Naive thymus-derived CD8-positive, alpha-beta T cell (primary cell): ENCODE measurements around the gene ARHGEF18. TPM values are rescaled to one million over a fixed set of nuclear protein-coding genes. Genes with fewer than 3 reads are reported as not detected.

Source experiments
- ATAC-seq, 2 donors: fragments of 150-1000 bp; cut with Tn5 transposase in 1 of 2; sonication (Bioruptor Pico), chemical (Tn5 transposase) in 1 of 2; 1 replicate in 1 of 2; 2 replicates in 1 of 2; pipeline ENCODE4 v1.10.0; 2021; ENCODE audit warnings: mild to moderate bottlenecking in 2 of 2, moderate library complexity in 2 of 2
- POLR2A ChIA-PET: fragments of 350-600 bp; sonication (Branson Sonifier 250); formaldehyde crosslinking; loops from one replicate; lab custom pipeline; 2021; ENCODE audit warnings: antibody characterized with exemption; lab: Charles Lee
- DNase-seq, 10 donors: peaks; one replicate each; pipeline versions ENCODE4 v3.0.0 to v3.0.0-alpha.2; 2020 to 2022
- H3K27ac Mint-ChIP-seq, 10 donors: one replicate each; pipeline ENCODE4 v1.8.0; 2020 to 2022; ENCODE audit warnings: mild to moderate bottlenecking in 10 of 10, mixed read lengths in 10 of 10, moderate library complexity in 4 of 10, inconsistent platforms in 1 of 10
- H3K27me3 Mint-ChIP-seq, 5 donors: one replicate each; pipeline ENCODE4 v1.8.0; 2021 to 2022; ENCODE audit warnings: mixed read lengths in 5 of 5
- H3K36me3 Mint-ChIP-seq, 3 donors: one replicate each; pipeline ENCODE4 v1.8.0; 2020 to 2022; ENCODE audit warnings: mixed read lengths in 3 of 3, mild to moderate bottlenecking in 2 of 3, inconsistent platforms in 1 of 3
- H3K4me1 Mint-ChIP-seq, 4 donors: one replicate each; pipeline ENCODE4 v1.8.0; 2021 to 2022; ENCODE audit warnings: mixed read lengths in 4 of 4
- H3K4me3 Mint-ChIP-seq, 10 donors: one replicate each; pipeline ENCODE4 v1.8.0; 2020 to 2022; ENCODE audit warnings: mild to moderate bottlenecking in 10 of 10, mixed read lengths in 10 of 10, moderate library complexity in 6 of 10, inconsistent platforms in 1 of 10
- H3K9me3 Mint-ChIP-seq, 9 donors: one replicate each; pipeline ENCODE4 v1.8.0; 2020 to 2022; ENCODE audit warnings: mixed read lengths in 9 of 9, mild to moderate bottlenecking in 3 of 9, inconsistent platforms in 1 of 9, moderate library complexity in 1 of 9
- polyA plus RNA-seq, 3 donors: library from polyadenylated mRNA; unstranded; fragments of 300-500 nt; fragmentation: Illumina TruSeq; gene quantifications; one replicate each; pipeline ENCODE4 v1.2.3, GENCODE V29; 2021
- total RNA-seq, 8 experiments: library from RNA in 2 of 8; stranded (reverse) in 2 of 8; gene quantifications; one replicate each; pipeline ENCODE4 v1.2.3 and lab custom pipeline; 2021 to 2026

The ARHGEF18 gene
- total and polyA plus RNA-seq, 5 experiments from 2014 or later: 3.2 to 140 (median 10.6) TPM

DNA sequence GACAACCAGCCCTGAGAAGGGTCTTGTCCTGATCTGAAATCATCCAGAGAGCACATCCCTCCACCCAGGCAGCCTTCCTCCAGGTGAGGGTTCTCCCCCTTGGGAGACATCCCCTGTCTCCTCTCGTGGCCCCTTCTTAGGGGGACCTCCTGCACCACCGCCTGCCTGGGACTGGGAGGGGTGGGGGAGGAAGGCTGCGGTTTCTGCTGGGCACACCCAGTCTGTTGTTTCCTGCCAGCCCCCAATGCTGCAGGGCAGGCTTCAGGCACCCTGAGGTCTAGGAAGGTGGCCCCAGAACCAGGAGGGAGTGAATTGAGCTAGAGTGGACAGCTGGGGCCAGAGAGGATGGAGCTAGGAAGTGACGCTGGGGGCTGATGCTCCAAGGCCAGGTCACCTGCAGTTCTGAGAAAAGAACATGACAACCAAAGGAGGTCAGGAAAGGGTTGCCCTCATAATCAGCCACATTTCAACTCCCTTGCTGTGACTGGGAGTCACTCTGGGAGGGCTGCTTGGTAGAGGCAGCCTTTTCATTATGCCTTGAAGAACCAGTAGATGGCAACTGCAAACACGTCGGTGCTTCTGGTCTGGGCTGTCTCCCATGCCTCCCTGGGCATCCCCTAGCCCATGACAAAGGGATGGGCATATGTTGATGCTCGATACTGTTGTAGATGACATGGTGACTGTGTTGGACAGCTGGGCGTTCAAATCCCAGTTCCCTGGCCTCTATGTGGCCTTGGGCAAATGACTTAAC, 1.4 kb downstream of the ARHGEF18 start:
- peak; percentile 67 to 68 for ATAC-seq
- H3K36me3 Mint-ChIP-seq: peaks cover 6 to 49% (median 39%) of the 10 kb centered on the region in 3 donors
- peak overlapping the region; percentile 95 to 100 (median 99) for H3K27ac Mint-ChIP-seq
- POLR2A ChIA-PET: interaction anchor here (0.5 to 4.8 kb wide), 24 partner anchors 10 to 1387 kb away, joined by 3 to 49 read pairs (median 5); partner anchors contain the start of genes PEX11G, TRAPPC5 and ZNF557
- H3K4me1 Mint-ChIP-seq: peaks cover 55 to 86% (median 77%) of the 10 kb centered on the region in 4 donors
- peaks cover 0 to 16% (median 6%) of the 10 kb centered on the region in 9 donors for H3K9me3 Mint-ChIP-seq
- H3K4me3 Mint-ChIP-seq: peak overlapping the region; percentile 94 to 100 (median 96)
- DNase-seq: peak; percentile 53 to 87 (median 71)
- no peaks in the 10 kb centered on the region for H3K27me3 Mint-ChIP-seq

DNA sequence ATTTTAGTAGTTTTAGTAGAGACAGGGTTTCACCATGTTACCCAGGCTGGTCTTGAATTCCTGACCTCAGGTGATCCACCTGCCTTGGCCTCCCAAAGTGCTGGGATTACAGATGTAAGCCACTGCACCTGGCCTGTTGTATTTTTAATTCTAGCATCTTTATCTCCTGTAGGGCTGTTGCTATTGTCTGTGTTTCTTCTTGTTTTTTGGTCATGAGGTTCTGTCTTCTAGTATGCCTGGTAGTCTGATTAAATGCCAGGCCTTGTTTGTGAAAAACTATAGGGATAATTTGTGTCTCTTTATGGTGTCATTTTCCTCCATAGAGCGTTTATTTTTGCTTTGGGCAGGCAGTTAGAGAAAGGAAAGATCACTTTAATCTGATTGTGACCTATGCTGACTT, 3.1 kb downstream of the ARHGEF18 start:
- POLR2A ChIA-PET: interaction anchor here (0.7 to 4.8 kb wide), 4 partner anchors 10 to 249 kb away, joined by 3 to 40 read pairs (median 9); no protein-coding TSS in a partner anchor
- ATAC-seq (no peak), DNase-seq (no peak)
- Mint-ChIP-seq H3K4me3 (peak overlapping the region; percentile 94 to 100 (median 96)), H3K36me3 (peaks cover 6 to 66% (median 39%) of the 10 kb centered on the region in 3 donors), H3K4me1 (peaks cover 47 to 83% (median 73%) of the 10 kb centered on the region in 4 donors), H3K27me3 (no peaks in the 10 kb centered on the region), H3K27ac (peak overlapping the region; percentile 91 to 100 (median 98)), H3K9me3 (peaks cover 0 to 16% (median 6%) of the 10 kb centered on the region in 9 donors)

DNA sequence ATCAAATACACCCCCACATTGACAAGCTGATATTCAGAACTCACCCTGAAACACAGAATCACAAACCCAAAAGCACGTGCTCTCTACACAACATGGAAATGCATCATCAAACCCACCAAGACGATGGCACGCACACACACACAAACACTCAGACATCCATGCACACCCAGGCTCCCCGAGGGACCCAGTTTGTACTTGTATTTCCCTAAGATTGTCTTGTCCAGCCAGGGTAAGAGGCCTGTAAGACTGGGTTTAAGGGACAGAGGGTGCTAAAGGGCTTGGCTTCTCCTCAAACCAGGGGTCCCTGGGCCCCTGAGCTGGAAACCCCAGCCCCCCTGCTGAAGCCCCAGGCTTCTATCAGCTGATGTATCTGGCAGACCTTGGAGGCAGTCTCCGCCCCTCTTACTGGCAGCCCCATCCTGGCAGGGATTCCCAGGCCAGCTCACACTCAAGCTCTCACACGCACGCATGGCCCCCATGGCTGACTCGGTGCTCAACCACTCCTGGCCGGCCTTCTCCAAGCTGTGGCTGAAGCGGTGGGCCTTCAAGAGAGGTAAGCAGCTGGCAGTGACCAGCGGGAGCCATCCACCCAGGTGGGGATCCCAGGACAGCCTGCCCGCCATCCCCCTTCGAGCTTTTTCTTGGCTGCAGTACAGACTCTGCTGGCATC, 6.5 kb downstream of the ARHGEF18 start:
- Mint-ChIP-seq H3K27me3 (no peaks in the 10 kb centered on the region), H3K4me3 (peak overlapping the region in 8 of 10 donors; percentile 27 to 100 (median 78)), H3K9me3 (peaks cover 0 to 19% (median 6%) of the 10 kb centered on the region in 9 donors), H3K27ac (peak overlapping the region; percentile 69 to 96 (median 94)), H3K36me3 (peaks cover 14 to 91% (median 37%) of the 10 kb centered on the region in 3 donors), H3K4me1 (peaks cover 51 to 93% (median 86%) of the 10 kb centered on the region in 4 donors)
- DNase-seq (no peak), ATAC-seq (no peak)
- POLR2A ChIA-PET: interaction anchor here (0.9 to 2.7 kb wide), 9 partner anchors 10 to 148 kb away, joined by 3 to 17 read pairs (median 7); no protein-coding TSS in a partner anchor

DNA sequence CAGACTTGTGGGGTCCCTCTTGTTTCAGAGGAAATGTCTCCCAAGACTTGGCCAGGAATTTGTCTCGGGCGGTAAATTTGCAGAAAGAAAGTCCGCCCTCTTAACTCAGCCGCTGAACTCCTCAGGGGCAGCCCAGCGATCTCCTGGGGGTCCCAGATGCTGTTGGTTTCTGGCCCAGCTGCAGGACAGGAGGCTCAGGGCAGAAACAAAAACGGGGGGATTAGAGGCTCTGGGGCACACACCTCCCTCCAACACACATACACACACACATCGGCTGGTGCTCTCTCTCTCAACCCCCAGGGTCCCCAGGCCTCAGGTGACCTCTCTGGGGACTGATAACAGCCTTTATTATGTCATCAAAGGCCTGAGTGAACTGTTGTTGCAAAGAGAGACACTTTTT, 7.1 kb downstream of the ARHGEF18 start:
- ATAC-seq (no peak), DNase-seq (no peak)
- Mint-ChIP-seq H3K27ac (peak overlapping the region in 6 of 10 donors; percentile 15 to 78 (median 59)), H3K4me3 (peak overlapping the region in 1 of 10 donors; percentile 56), H3K9me3 (peaks cover 0 to 19% (median 6%) of the 10 kb centered on the region in 9 donors), H3K4me1 (peaks cover 48 to 96% (median 83%) of the 10 kb centered on the region in 4 donors), H3K36me3 (peaks cover 14 to 94% (median 34%) of the 10 kb centered on the region in 3 donors), H3K27me3 (no peaks in the 10 kb centered on the region)
- POLR2A ChIA-PET: interaction anchor here (0.9 to 2.7 kb wide), 6 partner anchors 10 to 22 kb away, joined by 3 to 17 read pairs (median 8); no protein-coding TSS in a partner anchor

DNA sequence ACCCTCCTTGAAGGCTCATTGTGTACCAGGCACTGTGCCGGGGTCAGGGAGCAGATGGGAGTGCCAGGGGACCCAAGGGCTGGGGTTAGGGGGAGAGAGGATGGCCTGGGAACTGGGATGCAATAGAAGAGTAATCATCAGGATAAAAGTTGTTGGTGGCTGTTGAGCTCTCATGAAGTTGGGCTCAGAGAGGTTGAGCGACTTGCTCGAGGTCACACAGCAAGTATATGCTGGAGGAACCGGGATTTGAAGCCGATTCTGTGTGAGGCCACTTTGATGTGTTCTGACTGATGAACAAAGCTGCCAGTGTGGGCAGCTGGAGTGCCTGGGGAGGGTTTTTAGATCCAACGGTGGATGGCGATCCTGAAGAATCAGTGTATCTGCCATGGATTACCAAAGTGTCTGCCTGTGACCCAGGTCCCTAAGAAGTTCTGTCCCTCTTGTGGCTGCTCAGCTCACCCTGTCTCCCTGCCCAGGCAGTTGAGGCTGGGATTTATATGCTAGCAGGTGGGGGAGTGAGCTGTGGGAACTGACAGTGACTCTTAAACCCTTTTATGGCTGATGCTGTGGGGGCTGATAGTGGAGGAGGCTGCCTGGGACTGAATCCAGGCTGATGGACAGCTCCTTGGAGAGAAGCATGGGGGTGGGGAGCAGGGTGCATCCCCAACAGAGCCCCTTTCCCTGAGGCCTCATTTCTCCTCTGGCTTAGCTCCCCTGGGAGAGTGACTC, 8.3 kb downstream of the ARHGEF18 start:
- Mint-ChIP-seq H3K9me3 (peaks cover 0 to 14% (median 2%) of the 10 kb centered on the region in 9 donors), H3K4me3 (peak overlapping the region in 8 of 10 donors; percentile 17 to 68 (median 50)), H3K36me3 (peaks cover 10 to 93% (median 24%) of the 10 kb centered on the region in 3 donors), H3K27me3 (no peaks in the 10 kb centered on the region), H3K4me1 (peaks cover 46 to 95% (median 79%) of the 10 kb centered on the region in 4 donors), H3K27ac (peak overlapping the region in 9 of 10 donors; percentile 37 to 95 (median 81))
- ATAC-seq (no peak), DNase-seq (no peak)
- POLR2A ChIA-PET: interaction anchor here (0.6 to 1.5 kb wide), 7 partner anchors 9 to 273 kb away, joined by 3 to 15 read pairs (median 4); partner anchors contain the start of genes ARHGEF18, PET100 and XAB2

DNA sequence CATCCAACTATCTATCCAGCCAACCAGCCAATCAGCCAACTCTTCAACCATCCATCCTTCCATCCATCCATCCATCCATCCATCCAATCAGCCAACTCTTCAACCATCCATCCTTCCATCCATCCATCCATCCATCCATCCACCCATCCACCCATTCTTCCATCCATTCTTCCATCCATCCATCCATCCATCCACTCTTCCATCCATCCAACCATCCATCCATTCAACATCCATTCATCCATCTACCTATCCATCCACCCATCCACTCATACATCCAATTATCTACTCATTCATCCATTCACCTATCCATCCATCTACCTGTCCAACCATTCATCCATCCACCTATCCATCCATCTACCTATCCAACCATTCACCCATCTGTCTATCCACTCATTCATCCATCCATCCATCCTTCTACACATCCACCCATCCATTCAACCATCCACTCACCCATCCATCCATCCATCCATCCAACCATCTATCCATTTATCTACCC, 9.4 kb downstream of the ARHGEF18 start:
- no peaks in the 10 kb centered on the region for H3K27me3 Mint-ChIP-seq
- POLR2A ChIA-PET: interaction anchor here (0.9 to 5.5 kb wide), 3 partner anchors 9 to 16 kb away, joined by 3 to 49 read pairs (median 15); partner anchors contain the start of gene ARHGEF18
- H3K36me3 Mint-ChIP-seq: peaks cover 8 to 95% (median 17%) of the 10 kb centered on the region in 3 donors
- DNase-seq: no peak
- peak overlapping the region; percentile 9 to 95 (median 78) for H3K27ac Mint-ChIP-seq
- H3K4me3 Mint-ChIP-seq: peak overlapping the region in 9 of 10 donors; percentile 2 to 76 (median 37)
- H3K4me1 Mint-ChIP-seq: peaks cover 51 to 96% (median 82%) of the 10 kb centered on the region in 4 donors
- ATAC-seq: no peak
- peaks cover 0 to 11% (median 0%) of the 10 kb centered on the region in 9 donors for H3K9me3 Mint-ChIP-seq

DNA sequence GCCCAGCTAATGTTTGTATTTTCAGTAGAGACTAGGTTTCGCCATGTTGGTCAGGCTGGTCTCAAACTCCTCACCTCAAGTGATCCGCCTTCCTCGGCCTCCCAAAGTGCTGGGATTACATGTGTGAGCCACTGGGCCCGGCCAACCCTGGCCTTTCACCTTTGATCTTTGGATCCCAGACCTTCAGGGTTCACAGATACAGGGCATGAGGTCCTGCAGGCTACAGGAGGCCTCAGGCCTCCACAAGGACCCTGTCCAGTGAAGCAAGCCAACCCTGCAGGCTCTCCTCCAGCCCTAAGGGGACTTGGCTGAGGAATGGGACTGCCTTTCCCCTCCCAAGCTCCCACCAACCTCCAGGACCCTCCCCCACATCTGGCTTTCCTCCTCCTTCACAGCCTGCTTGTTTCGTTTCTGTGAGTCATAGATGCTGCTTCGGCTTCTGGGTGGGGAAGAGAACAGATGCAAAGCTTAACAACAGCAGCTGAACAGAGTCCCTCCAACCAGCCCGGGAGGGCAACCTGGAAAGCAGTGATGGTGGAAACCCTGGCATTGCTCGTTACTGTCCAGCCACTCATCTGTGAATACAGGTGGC, 11.8 kb downstream of the ARHGEF18 start:
- no peak for DNase-seq
- POLR2A ChIA-PET: interaction anchor here (0.6 to 5.5 kb wide), 7 partner anchors 11 to 170 kb away, joined by 3 to 49 read pairs (median 3); partner anchors contain the start of gene ARHGEF18
- H3K9me3 Mint-ChIP-seq: peaks cover 0 to 11% (median 0%) of the 10 kb centered on the region in 9 donors
- no peak overlapping the region for H3K4me3 Mint-ChIP-seq
- peaks cover 46 to 94% (median 78%) of the 10 kb centered on the region in 4 donors for H3K4me1 Mint-ChIP-seq
- peaks cover 8 to 95% (median 12%) of the 10 kb centered on the region in 3 donors for H3K36me3 Mint-ChIP-seq
- H3K27ac Mint-ChIP-seq: peak overlapping the region in 9 of 10 donors; percentile 21 to 92 (median 59)
- no peak for ATAC-seq
- no peaks in the 10 kb centered on the region for H3K27me3 Mint-ChIP-seq

DNA sequence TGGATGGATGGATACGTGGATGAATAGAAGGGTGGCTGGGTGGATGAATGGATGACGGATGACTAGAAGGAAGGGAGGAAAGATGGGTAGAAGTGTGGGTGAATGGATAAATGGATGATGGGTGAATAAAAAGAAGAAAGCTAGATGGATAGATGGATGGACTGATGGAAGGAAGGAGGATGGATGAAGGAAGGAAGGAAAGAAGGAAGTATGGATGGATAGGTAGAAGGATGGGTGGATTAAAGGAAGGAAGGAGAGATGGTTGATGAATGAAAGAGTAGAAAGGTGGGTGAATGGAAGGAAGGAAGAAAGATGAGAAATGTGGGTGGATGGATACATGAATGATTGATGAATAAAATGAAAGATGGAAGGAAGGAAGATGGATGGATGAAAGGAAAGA, 14.5 kb downstream of the ARHGEF18 start:
- POLR2A ChIA-PET: interaction anchor here (0.6 to 5.5 kb wide), 3 partner anchors 14 to 26 kb away, joined by 3 to 49 read pairs (median 5); partner anchors contain the start of gene ARHGEF18
- DNase-seq: no peak
- H3K4me1 Mint-ChIP-seq: peaks cover 41 to 81% (median 67%) of the 10 kb centered on the region in 4 donors
- H3K4me3 Mint-ChIP-seq: peak overlapping the region in 4 of 10 donors; percentile 12 to 34 (median 31)
- H3K27me3 Mint-ChIP-seq: no peaks in the 10 kb centered on the region
- H3K27ac Mint-ChIP-seq: peak overlapping the region; percentile 64 to 97 (median 86)
- peaks cover 2 to 93% (median 12%) of the 10 kb centered on the region in 3 donors for H3K36me3 Mint-ChIP-seq
- H3K9me3 Mint-ChIP-seq: peaks cover 0 to 6% (median 0%) of the 10 kb centered on the region in 9 donors
- no peak for ATAC-seq

DNA sequence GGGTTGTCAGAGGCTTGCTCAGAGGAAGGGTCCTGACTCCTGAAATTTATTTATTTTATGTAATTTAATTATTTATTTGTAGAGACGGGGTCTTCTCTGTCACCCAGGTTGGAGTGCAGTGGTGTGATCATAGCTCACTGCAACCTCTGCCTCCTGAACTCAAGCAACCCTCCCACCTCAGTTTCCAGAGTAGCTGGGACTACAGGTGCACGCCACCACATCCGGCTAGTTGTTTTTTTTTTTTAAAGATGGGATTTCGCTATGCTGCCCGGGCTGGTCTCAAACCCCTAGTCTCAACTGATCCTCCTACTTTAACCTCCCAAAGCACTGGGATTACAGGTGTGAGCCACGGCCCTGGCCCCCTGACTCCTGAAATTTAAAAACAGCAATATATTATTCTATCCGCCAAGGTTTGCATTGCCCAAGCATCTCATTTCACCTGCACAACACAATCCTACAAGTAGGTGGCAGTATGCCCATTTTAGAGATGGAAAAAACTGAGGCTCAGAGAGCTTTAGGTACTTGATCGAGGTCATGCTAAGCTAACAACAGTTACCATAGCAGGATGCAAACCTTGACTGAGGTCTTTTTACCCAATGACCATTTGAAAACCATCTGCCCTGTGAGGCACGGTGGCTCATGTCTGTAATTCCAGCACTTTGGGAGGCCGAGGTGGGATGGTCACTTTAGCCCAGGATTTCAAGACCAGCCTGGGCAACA, 18.1 kb downstream of the ARHGEF18 start:
- Mint-ChIP-seq H3K36me3 (peaks cover 0 to 95% (median 15%) of the 10 kb centered on the region in 3 donors), H3K4me3 (no peak overlapping the region), H3K4me1 (peaks cover 32 to 57% (median 46%) of the 10 kb centered on the region in 4 donors), H3K27ac (peak overlapping the region; percentile 28 to 97 (median 60)), H3K27me3 (no peaks in the 10 kb centered on the region), H3K9me3 (no peaks in the 10 kb centered on the region)
- POLR2A ChIA-PET: interaction anchor here (0.6 to 3.4 kb wide), 8 partner anchors 9 to 194 kb away, joined by 3 to 21 read pairs (median 5); partner anchors contain the start of gene ARHGEF18
- ATAC-seq (no peak), DNase-seq (peak in 1 of 10 donors; percentile 11)

DNA sequence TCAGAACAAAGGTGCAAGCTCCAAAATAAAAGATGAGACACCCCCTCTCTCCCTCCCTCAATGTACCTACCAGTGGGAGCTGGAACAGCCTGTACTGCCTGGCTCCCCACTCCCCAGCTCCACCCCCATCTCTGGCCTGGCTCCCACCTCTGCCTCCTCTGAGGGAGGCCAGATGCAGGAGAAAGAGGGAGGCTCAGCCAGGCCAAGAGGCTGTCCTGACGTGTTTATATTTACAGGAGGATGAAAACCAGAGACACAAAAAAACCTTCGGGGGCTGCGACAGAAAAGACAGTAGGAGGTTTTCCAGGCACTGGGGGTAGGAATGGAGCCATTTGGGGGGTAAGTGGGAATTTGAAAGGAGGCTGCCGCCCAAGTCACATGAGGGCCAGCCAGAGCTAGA, 19.7 kb downstream of the ARHGEF18 start:
- Mint-ChIP-seq H3K4me1 (peaks cover 23 to 42% (median 35%) of the 10 kb centered on the region in 4 donors), H3K9me3 (no peaks in the 10 kb centered on the region), H3K27ac (peak overlapping the region in 7 of 10 donors; percentile 44 to 79 (median 70)), H3K4me3 (no peak overlapping the region), H3K36me3 (peaks cover 5 to 94% (median 18%) of the 10 kb centered on the region in 3 donors), H3K27me3 (no peaks in the 10 kb centered on the region)
- no peak for ATAC-seq
- DNase-seq: no peak
- POLR2A ChIA-PET: interaction anchor here (0.5 to 0.8 kb wide), 2 partner anchors 9 to 24 kb away, joined by 4 read pairs; no protein-coding TSS in a partner anchor
